ENCODE data around the gene CADM2.

The CADM2 gene

DNA sequence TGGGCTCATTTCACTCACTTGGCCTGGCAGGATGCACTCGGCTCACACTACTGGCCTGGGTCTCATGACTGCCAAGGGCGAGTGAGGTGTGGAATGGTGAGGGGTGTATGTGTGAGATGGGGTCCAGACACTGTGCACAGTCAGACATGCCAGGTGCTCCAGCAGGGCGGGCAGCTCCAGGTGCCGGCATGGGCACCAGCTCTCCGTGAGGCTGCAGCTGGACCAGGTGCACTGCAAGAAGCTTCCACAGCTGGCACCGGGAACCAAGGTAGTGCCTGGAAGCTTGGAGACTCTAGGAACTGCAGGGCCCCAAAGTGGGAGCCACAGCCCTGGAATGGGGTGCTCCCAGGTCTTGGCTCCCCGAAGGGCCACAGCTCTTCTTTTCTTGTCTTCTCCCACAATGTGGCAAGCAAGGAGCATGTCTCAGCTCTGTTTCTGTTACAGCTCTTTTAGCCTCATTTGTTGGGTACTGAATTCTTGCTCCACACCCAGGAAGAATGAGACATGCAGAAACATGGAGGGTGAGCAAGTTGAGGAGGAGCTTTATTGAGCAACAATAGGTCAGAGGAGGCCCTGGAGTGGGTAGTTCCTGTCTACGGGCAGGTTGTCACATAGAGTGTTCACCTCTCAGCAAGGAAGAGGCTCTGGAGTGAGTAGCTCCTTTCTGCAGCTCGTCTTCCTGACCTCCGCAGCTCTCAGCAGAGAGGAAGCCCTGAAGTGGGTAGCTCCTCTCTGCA is 762.8 kb downstream of the CADM2 start:
- H3K9me3 ChIP-seq (ENCODE audit: low read depth, low read length) = no peaks in the 10 kb centered on the region
- no peak overlapping the region for H3K9ac ChIP-seq (ENCODE audit: insufficient read length)
- H3K36me3 ChIP-seq (ENCODE audit: insufficient read depth, low read length) = no peaks in the 10 kb centered on the region
- H3K4me3 ChIP-seq = no peak overlapping the region
- no peak for DNase-seq (ENCODE audit: low read depth, low spot score)
- no peak overlapping the region for H3K27ac ChIP-seq
- TF ChIP-seq FOXP2 (optimal IDR thresholded peaks at IDR 0.05; ENCODE audit: control extremely low read depth, extremely low read length, insufficient read depth) (no peak), POLR2AphosphoS5 (IDR thresholded peaks at IDR 0.05; ENCODE audit: borderline replicate concordance, low read depth, low read length) (no peak), EZH2 (IDR thresholded peaks at IDR 0.05) (no peak)

DNA sequence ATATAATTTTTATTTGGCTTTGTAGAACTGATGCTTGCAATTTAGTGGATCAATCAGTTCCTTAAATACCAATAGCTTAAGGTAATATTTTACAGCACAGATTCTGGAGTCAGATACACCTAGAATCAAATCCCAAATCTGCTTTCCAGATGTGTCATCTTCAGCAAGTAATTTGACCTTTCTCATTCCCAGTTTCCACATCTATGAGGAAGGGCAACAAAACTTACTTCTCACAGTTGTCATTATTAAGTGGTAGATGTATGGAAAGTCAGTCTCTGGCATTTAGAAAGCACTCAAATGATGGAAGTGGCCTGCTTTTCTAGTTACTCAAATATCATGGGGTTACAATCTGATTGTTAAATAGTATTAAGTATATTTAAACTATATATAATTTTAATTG is 767.0 kb downstream of the CADM2 start:
- no peak overlapping the region for H3K27ac ChIP-seq
- TF ChIP-seq FOXP2 (optimal IDR thresholded peaks at IDR 0.05; ENCODE audit: control extremely low read depth, extremely low read length, insufficient read depth) = no peak
- no peak for TF ChIP-seq EZH2 (IDR thresholded peaks at IDR 0.05)
- TF ChIP-seq POLR2AphosphoS5 (IDR thresholded peaks at IDR 0.05; ENCODE audit: borderline replicate concordance, low read depth, low read length) = no peak
- no peaks in the 10 kb centered on the region for H3K9me3 ChIP-seq (ENCODE audit: low read depth, low read length)
- H3K36me3 ChIP-seq (ENCODE audit: insufficient read depth, low read length) = no peaks in the 10 kb centered on the region
- no peak overlapping the region for H3K9ac ChIP-seq (ENCODE audit: insufficient read length)
- H3K4me3 ChIP-seq = no peak overlapping the region
- DNase-seq (ENCODE audit: low read depth, low spot score) = no peak

DNA sequence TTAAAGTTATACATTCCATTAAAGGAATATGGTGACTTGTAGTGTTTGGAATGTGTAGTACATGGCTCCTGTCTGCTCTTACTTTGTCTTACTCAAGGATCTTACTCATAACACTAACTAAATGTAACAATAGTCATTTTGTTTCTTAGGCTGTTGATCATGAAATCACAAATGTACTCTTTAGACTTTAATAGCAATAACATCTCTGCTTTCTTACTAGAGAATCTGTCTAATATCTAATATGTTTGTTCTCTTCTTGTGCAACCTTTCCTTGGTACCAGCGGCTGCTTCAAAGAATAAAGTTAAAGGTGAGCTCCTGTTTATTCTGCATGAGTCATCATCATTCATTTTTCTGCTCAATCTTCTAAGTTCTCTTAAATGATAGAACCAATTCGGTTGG is 767.5 kb downstream of the CADM2 start:
- TF ChIP-seq EZH2 (IDR thresholded peaks at IDR 0.05) (no peak), POLR2AphosphoS5 (IDR thresholded peaks at IDR 0.05; ENCODE audit: borderline replicate concordance, low read depth, low read length) (no peak), FOXP2 (optimal IDR thresholded peaks at IDR 0.05; ENCODE audit: control extremely low read depth, extremely low read length, insufficient read depth) (no peak)
- Histone ChIP-seq H3K4me3 (no peak overlapping the region), H3K9me3 (ENCODE audit: low read depth, low read length) (no peaks in the 10 kb centered on the region), H3K36me3 (ENCODE audit: insufficient read depth, low read length) (no peaks in the 10 kb centered on the region), H3K9ac (ENCODE audit: insufficient read length) (no peak overlapping the region), H3K27ac (no peak overlapping the region)
- no peak for DNase-seq (ENCODE audit: low read depth, low spot score)

DNA sequence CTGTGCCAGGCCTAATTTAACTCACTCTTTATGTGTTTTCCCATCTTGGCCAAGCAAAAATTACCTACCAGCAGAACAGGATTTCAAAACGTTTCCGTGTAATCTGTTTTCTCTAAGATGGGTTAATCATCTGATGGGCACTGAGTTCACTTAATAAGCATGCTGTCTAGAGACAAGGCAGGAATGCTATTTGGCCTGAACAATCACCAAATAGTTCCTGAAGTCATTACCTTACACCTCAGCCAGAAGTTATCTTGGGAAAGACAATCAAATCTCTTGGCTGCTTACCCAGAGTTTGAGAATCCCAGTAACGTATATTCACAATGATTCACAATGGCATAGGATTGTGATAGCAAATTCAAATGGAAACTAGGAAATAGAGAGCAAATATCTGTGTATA is 779.1 kb downstream of the CADM2 start:
- DNase-seq (ENCODE audit: low read depth, low spot score) = no peak
- H3K36me3 ChIP-seq (ENCODE audit: insufficient read depth, low read length) = no peaks in the 10 kb centered on the region
- no peaks in the 10 kb centered on the region for H3K9me3 ChIP-seq (ENCODE audit: low read depth, low read length)
- no peak overlapping the region for H3K9ac ChIP-seq (ENCODE audit: insufficient read length)
- H3K4me3 ChIP-seq = no peak overlapping the region
- TF ChIP-seq POLR2AphosphoS5 (IDR thresholded peaks at IDR 0.05; ENCODE audit: borderline replicate concordance, low read depth, low read length) = no peak
- TF ChIP-seq FOXP2 (optimal IDR thresholded peaks at IDR 0.05; ENCODE audit: control extremely low read depth, extremely low read length, insufficient read depth) = no peak
- TF ChIP-seq EZH2 (IDR thresholded peaks at IDR 0.05) = no peak
- H3K27ac ChIP-seq = no peak overlapping the region

DNA sequence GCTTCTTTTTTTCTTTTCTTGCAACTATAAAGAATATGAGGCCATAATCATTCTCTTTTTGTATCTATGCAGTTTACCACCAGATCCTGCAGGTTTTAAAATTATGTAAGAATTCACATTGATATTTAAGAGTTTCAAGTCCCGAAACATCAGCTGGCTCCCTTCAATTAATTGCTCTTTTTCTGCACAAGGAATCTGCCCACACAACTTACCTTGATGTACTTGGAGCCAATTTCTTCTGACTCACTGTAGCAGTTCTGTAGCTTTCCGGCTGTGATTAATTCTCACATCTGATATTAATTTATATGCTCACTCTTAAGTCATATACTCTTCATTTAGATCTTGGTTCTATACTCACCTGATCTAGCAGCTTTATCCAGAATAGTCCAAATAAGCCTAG is 781.8 kb downstream of the CADM2 start:
- DNase-seq (ENCODE audit: low read depth, low spot score) = no peak
- Histone ChIP-seq H3K9ac (ENCODE audit: insufficient read length) (no peak overlapping the region), H3K27ac (no peak overlapping the region), H3K36me3 (ENCODE audit: insufficient read depth, low read length) (no peaks in the 10 kb centered on the region), H3K9me3 (ENCODE audit: low read depth, low read length) (no peaks in the 10 kb centered on the region), H3K4me3 (no peak overlapping the region)
- TF ChIP-seq POLR2AphosphoS5 (IDR thresholded peaks at IDR 0.05; ENCODE audit: borderline replicate concordance, low read depth, low read length) (no peak), EZH2 (IDR thresholded peaks at IDR 0.05) (no peak), FOXP2 (optimal IDR thresholded peaks at IDR 0.05; ENCODE audit: control extremely low read depth, extremely low read length, insufficient read depth) (no peak)

DNA sequence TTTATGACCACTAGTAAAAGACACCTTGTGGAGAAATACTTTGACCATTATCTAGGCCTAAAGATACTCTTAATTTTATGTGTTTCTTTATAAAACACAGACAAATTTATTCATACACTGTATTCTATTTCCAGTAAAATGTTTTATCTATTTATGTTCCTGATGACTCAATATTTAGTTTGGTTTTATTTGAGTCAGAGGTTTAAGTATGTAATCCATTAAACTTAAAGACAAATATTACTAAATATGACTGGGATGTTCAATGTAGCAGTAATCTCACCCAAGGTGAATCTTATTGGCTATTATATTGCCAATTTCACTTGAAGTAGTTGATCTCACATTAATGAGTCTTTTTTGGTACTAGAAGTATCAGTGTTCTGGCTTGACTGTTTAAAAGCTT is 799.7 kb downstream of the CADM2 start:
- no peaks in the 10 kb centered on the region; the same call in 1 of the 2 replicates for H3K9me3 ChIP-seq (ENCODE audit: low read depth, low read length)
- H3K9ac ChIP-seq (ENCODE audit: insufficient read length) = no peak overlapping the region
- TF ChIP-seq POLR2AphosphoS5 (IDR thresholded peaks at IDR 0.05; ENCODE audit: borderline replicate concordance, low read depth, low read length) (no peak), FOXP2 (optimal IDR thresholded peaks at IDR 0.05; ENCODE audit: control extremely low read depth, extremely low read length, insufficient read depth) (no peak), EZH2 (IDR thresholded peaks at IDR 0.05) (no peak)
- DNase-seq (ENCODE audit: low read depth, low spot score) = no peak
- no peak overlapping the region for H3K27ac ChIP-seq
- H3K36me3 ChIP-seq (ENCODE audit: insufficient read depth, low read length) = no peaks in the 10 kb centered on the region
- no peak overlapping the region for H3K4me3 ChIP-seq

DNA sequence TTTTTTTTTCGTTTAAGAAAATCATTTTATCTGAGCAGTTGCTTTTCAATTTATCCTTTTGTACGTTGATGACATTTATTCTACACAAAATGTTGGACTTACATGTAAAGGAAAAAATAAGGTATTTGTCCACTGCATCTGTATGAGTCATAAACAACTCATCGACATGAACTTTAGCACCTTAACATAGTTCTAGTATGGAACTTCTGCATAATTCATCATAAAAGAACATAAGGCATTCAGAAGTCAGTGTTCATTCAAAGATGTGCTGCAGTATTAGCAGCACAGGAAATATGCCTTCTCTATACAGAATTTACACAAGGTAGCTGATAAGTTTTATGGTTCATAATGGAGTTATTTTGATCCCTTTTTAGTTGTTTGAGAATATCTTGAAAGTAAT is 801.6 kb downstream of the CADM2 start:
- no peak for DNase-seq (ENCODE audit: low read depth, low spot score)
- Histone ChIP-seq H3K27ac (no peak overlapping the region), H3K9ac (ENCODE audit: insufficient read length) (no peak overlapping the region), H3K4me3 (no peak overlapping the region), H3K36me3 (ENCODE audit: insufficient read depth, low read length) (no peaks in the 10 kb centered on the region), H3K9me3 (ENCODE audit: low read depth, low read length) (no peaks in the 10 kb centered on the region; the same call in 1 of the 2 replicates)
- TF ChIP-seq POLR2AphosphoS5 (IDR thresholded peaks at IDR 0.05; ENCODE audit: borderline replicate concordance, low read depth, low read length) (no peak), FOXP2 (optimal IDR thresholded peaks at IDR 0.05; ENCODE audit: control extremely low read depth, extremely low read length, insufficient read depth) (no peak), EZH2 (IDR thresholded peaks at IDR 0.05) (no peak)

DNA sequence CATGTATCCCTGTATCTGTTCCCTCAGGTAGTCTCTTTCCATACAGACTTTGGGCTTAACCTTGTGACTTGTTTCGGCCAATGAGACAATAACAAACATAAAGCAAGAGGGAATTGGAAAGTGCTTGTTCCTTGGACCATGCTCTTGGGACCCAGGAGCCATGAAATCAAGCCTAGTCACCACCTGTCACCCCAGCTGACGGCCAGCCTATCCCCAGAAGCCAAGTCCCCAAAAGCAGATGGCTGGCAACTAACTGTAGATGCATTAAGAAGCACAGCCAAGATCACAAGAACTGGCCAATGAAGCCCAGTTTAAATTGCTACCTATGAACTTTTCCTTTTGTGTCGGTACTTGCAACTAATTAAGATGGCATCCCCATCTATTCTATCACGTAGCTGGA is 822.0 kb downstream of the CADM2 start:
- H3K27ac ChIP-seq = no peak overlapping the region
- H3K9me3 ChIP-seq (ENCODE audit: low read depth, low read length) = no peaks in the 10 kb centered on the region
- no peak overlapping the region for H3K4me3 ChIP-seq
- no peaks in the 10 kb centered on the region for H3K36me3 ChIP-seq (ENCODE audit: insufficient read depth, low read length)
- TF ChIP-seq EZH2 (IDR thresholded peaks at IDR 0.05) (no peak), POLR2AphosphoS5 (IDR thresholded peaks at IDR 0.05; ENCODE audit: borderline replicate concordance, low read depth, low read length) (no peak), FOXP2 (optimal IDR thresholded peaks at IDR 0.05; ENCODE audit: control extremely low read depth, extremely low read length, insufficient read depth) (no peak)
- no peak overlapping the region for H3K9ac ChIP-seq (ENCODE audit: insufficient read length)
- no peak for DNase-seq (ENCODE audit: low read depth, low spot score)

DNA sequence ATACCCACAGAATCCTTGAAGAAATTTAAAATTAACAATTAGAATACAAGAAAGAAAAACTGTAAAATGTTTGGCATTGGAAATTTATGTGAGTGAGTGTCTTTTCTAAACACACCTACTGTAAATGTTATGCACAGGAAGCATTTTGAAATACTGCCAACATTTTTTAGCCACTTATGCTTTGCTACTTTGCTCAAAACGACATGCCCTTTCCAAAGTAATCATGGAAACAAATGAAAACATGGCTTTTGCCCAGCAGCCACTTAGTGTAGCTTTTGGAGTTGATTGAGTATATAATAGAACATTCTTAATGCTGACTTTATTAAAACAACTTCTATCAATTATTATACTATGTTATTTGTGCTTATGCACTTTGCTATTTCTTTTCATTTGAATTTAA is 823.0 kb downstream of the CADM2 start:
- no peak overlapping the region for H3K9ac ChIP-seq (ENCODE audit: insufficient read length)
- no peaks in the 10 kb centered on the region for H3K9me3 ChIP-seq (ENCODE audit: low read depth, low read length)
- H3K36me3 ChIP-seq (ENCODE audit: insufficient read depth, low read length) = no peaks in the 10 kb centered on the region
- no peak overlapping the region for H3K4me3 ChIP-seq
- TF ChIP-seq EZH2 (IDR thresholded peaks at IDR 0.05) = no peak
- TF ChIP-seq FOXP2 (optimal IDR thresholded peaks at IDR 0.05; ENCODE audit: control extremely low read depth, extremely low read length, insufficient read depth) = no peak
- TF ChIP-seq POLR2AphosphoS5 (IDR thresholded peaks at IDR 0.05; ENCODE audit: borderline replicate concordance, low read depth, low read length) = no peak
- H3K27ac ChIP-seq = no peak overlapping the region
- DNase-seq (ENCODE audit: low read depth, low spot score) = no peak

Measured in SK-N-MC (cell line).